Activated CD8-positive, alpha-beta T cell treated with anti-CD3 and anti-CD28 coated beads for 36 hours (primary cell): ENCODE measurements around the gene SYT9. TPM values are rescaled to one million over a fixed set of nuclear protein-coding genes. Genes with fewer than 3 reads are reported as not detected.

Source experiments
- ATAC-seq: fragments of 200-7000 bp; cut with Tn5 transposase; one replicate; pipeline ENCODE4 v1.10.0; 2021; ENCODE audit warnings: mild to moderate bottlenecking, moderate library complexity
- CTCF ChIA-PET: fragments of 350-600 bp; sonication (Branson Sonifier 250); formaldehyde crosslinking; loops from one replicate; lab custom pipeline; 2021; ENCODE audit warnings: antibody characterized with exemption; lab: Charles Lee
- POLR2A ChIA-PET: fragments of 350-600 bp; sonication (Branson Sonifier 250); formaldehyde crosslinking; loops from one replicate; lab custom pipeline; 2021; ENCODE audit warnings: antibody characterized with exemption; lab: Charles Lee
- DNase-seq: peaks from one replicate; pipeline ENCODE4 v3.0.0-alpha.2; 2020
- H3K27ac Mint-ChIP-seq: one replicate; pipeline ENCODE4 v1.8.0; 2021; ENCODE audit warnings: mild to moderate bottlenecking, mixed read lengths
- H3K27me3 Mint-ChIP-seq: one replicate; pipeline ENCODE4 v1.8.0; 2021; ENCODE audit warnings: mixed read lengths
- H3K36me3 Mint-ChIP-seq: one replicate; pipeline ENCODE4 v1.8.0; 2021; ENCODE audit warnings: low read depth, mixed read lengths
- H3K4me1 Mint-ChIP-seq: one replicate; pipeline ENCODE4 v1.8.0; 2021; ENCODE audit warnings: low read depth, mixed read lengths
- H3K4me3 Mint-ChIP-seq: one replicate; pipeline ENCODE4 v1.8.0; 2021; ENCODE audit warnings: mild to moderate bottlenecking, moderate library complexity, mixed read lengths
- H3K9me3 Mint-ChIP-seq: one replicate; pipeline ENCODE4 v1.8.0; 2021; ENCODE audit warnings: mixed read lengths
- intact Hi-C: fragments of 100-400 bp; cut with micrococcal nuclease; formaldehyde crosslinking; loops from one replicate; pipeline ENCODE4 v1.10.0; 2022
- total RNA-seq, 2 experiments: library from RNA; stranded (reverse); gene quantifications; one replicate each; pipeline ENCODE4 v1.2.3, GENCODE V29; 2021
- TF ChIP-seq, protein P1 (sequence below): fragments of 200-600 bp; IDR thresholded peaks from one replicate; pipeline ENCODE4 v1.8.0; 2022; ENCODE audit warnings: antibody characterized with exemption, mild to moderate bottlenecking

SYT9 gene
- total RNA-seq, 2 experiments from 2014 or later, result not detected

DNA sequence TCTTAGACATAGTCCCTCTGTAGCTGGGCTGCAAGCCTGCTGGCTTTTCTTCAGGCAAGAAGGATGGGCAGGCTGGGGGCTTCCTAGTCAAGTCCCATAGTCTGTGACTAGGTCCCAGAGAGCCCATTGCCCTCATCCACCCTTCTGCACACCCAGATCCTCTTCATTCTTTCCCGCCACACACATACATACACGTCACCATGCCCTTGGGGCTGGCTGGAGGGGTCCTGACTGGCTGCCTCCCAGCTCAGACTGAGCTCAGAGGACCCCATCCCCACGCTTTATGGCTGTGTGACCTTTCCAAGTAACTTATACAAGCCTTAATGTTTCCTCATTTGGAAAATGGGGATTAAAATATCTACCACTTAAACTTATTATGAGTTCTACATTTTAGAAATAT is 248.5 kb downstream of the SYT9 start:
- Mint-ChIP-seq H3K4me1 (peaks cover 10% of the 10 kb centered on the region), H3K27me3 (peaks cover 2% of the 10 kb centered on the region), H3K36me3 (peaks cover 3% of the 10 kb centered on the region), H3K4me3 (no peak overlapping the region), H3K9me3 (no peaks in the 10 kb centered on the region), H3K27ac (no peak overlapping the region)
- ChIA-PET CTCF (no interaction called here), POLR2A (interaction anchor here (1.1 kb wide), 1 partner anchor 13 kb away, joined by 3 read pairs; the partner anchor contains the start of gene PPFIBP2)
- intact Hi-C loops, result no loop called here
- ATAC-seq, result no peak
- no peak for DNase-seq
- TF ChIP-seq, protein P1, sequence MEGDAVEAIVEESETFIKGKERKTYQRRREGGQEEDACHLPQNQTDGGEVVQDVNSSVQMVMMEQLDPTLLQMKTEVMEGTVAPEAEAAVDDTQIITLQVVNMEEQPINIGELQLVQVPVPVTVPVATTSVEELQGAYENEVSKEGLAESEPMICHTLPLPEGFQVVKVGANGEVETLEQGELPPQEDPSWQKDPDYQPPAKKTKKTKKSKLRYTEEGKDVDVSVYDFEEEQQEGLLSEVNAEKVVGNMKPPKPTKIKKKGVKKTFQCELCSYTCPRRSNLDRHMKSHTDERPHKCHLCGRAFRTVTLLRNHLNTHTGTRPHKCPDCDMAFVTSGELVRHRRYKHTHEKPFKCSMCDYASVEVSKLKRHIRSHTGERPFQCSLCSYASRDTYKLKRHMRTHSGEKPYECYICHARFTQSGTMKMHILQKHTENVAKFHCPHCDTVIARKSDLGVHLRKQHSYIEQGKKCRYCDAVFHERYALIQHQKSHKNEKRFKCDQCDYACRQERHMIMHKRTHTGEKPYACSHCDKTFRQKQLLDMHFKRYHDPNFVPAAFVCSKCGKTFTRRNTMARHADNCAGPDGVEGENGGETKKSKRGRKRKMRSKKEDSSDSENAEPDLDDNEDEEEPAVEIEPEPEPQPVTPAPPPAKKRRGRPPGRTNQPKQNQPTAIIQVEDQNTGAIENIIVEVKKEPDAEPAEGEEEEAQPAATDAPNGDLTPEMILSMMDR, result no peak

DNA sequence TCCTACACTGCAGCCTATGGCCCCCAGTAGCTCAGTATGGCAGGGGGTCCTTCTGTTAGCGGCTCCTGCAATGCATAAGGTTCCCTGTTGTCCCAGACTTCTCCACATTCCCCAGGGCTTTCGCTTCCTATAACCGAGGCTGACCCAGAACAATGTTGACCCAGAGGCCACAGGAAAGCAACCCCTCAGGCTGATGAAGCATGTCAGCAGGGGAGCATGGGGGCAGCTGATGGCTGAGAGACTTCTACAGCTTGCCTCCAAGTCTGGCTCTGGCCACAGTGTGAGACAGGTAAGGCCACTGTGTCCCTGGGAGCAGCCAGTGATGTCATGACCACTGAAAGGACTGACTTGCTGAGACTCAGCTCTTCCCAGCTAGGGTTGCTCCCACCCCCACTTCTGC is 249.5 kb downstream of the SYT9 start:
- ATAC-seq, result no peak
- DNase-seq, result no peak
- TF ChIP-seq, protein P1, result no peak
- Mint-ChIP-seq H3K27me3 (peaks cover 2% of the 10 kb centered on the region), H3K27ac (no peak overlapping the region), H3K36me3 (peaks cover 3% of the 10 kb centered on the region), H3K4me1 (peaks cover 3% of the 10 kb centered on the region), H3K9me3 (no peaks in the 10 kb centered on the region), H3K4me3 (no peak overlapping the region)
- ChIA-PET CTCF (interaction anchor here (1.0 kb wide), 1 partner anchor 11 kb away, joined by 3 read pairs; no protein-coding TSS in a partner anchor), POLR2A (interaction anchor here (1.1 kb wide), 1 partner anchor 12 kb away, joined by 3 read pairs; the partner anchor contains the start of gene PPFIBP2)
- intact Hi-C loops, result no loop called here

DNA sequence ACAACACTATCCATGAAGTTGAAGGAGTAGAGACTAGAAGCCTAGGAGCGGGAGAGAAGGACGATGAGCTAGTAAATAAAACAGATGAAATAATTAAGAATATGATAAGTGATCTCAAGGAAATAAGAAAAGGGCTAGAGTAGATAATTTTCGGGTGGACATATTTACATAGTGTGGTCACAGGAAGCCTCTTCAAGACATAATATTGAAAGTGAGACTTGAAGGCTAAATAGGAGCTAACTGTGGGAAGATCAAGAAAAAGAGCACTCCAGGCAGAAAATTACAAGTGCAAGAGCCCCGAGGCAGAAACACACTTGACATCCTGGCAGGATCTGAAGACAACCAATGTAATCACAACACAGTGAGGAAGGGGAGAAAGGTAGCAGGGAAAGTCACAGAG is 250.2 kb downstream of the SYT9 start:
- Mint-ChIP-seq H3K27ac (no peak overlapping the region), H3K4me1 (no peaks in the 10 kb centered on the region), H3K27me3 (peaks cover 2% of the 10 kb centered on the region), H3K4me3 (no peak overlapping the region), H3K36me3 (no peaks in the 10 kb centered on the region), H3K9me3 (no peaks in the 10 kb centered on the region)
- ChIA-PET CTCF (interaction anchor here (1.0 kb wide), 1 partner anchor 10 kb away, joined by 3 read pairs; no protein-coding TSS in a partner anchor), POLR2A (no interaction called here)
- ATAC-seq, result no peak
- no peak for DNase-seq
- TF ChIP-seq, protein P1, result no peak
- intact Hi-C loops, result no loop called here

DNA sequence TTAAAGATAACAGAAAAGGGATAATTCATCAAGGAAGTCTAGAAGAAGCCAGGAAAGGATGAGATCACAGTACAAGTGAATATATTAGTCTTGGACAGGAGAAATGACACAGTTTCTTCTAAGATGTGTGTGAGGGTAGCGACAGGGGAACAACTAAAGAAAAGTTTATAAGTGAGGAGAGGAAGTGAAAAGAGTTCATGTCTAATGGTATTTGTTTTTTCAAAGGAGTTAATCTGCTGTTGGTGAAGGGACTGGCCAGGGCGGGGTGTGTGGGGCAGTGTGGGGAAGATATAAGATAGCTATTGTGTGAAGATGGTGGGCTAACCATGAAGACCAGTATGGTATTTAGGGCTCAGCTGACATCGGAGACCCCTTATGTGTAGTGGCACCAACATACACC is 254.5 kb downstream of the SYT9 start:
- no peaks in the 10 kb centered on the region for H3K36me3 Mint-ChIP-seq
- DNase-seq (no peak), ATAC-seq (no peak)
- CTCF ChIA-PET, result no interaction called here
- TF ChIP-seq, protein P1, result no peak
- intact Hi-C loops, result no loop called here
- POLR2A ChIA-PET, result no interaction called here
- no peak overlapping the region for H3K4me3 Mint-ChIP-seq
- no peaks in the 10 kb centered on the region for H3K9me3 Mint-ChIP-seq
- H3K27ac Mint-ChIP-seq, result no peak overlapping the region
- no peaks in the 10 kb centered on the region for H3K27me3 Mint-ChIP-seq
- H3K4me1 Mint-ChIP-seq, result no peaks in the 10 kb centered on the region

DNA sequence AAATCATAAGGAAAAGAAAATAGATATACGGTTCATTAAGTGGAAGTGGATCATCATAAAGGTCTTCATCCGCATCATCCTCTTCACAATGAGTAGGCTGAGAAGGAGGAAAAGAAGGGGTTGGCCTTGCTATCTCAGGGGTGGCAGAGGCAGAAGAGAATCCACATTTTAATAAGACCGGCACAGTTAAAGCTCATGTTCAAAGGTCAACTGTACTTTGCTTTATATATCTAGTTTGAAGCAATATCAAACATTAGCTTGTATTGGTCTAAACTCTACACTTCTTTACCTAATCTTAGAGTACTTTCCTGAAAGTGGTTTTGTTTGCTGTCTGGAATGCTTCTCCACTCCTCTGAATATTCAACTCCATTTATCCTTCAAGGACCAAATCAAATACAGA is 256.4 kb downstream of the SYT9 start:
- TF ChIP-seq, protein P1, result no peak
- Mint-ChIP-seq H3K4me1 (peaks cover 10% of the 10 kb centered on the region), H3K4me3 (no peak overlapping the region), H3K27me3 (no peaks in the 10 kb centered on the region), H3K27ac (no peak overlapping the region), H3K9me3 (no peaks in the 10 kb centered on the region), H3K36me3 (no peaks in the 10 kb centered on the region)
- DNase-seq (no peak), ATAC-seq (no peak)
- intact Hi-C loops, result no loop called here
- ChIA-PET POLR2A (no interaction called here), CTCF (no interaction called here)
